Activated T-cell treated with anti-CD3 and anti-CD28 coated beads, Interleukin-2, amount 50 U/mL, for 1 hour (primary cell): Measurements from ENCODE around the gene FXR2.
A peak's percentile ranks its signal among the peaks of the same experiment; 100 is the strongest.
"Not testable (repeated sequence)": the region's sequence is repeated elsewhere in the genome, so short reads cannot be mapped to it uniquely, and the experiment has no call there.

ENCODE experiments used
- DNase-seq: peaks from one replicate; pipeline ENCODE4 v3.0.0-alpha.2; 2020

FXR2 gene

GRCh38 chr17:7627250-7628121 is 12.8 kb upstream of the FXR2 start, which contains the start of gene SAT2:
SAT2 (minus strand) TSS chr17:7627821; CDS start chr17:7627635, 186 bp downstream.
- DNase-seq, result peak; percentile 82

- no peak for DNase-seq
Measured at GRCh38 chr17:7626956-7627249, 12.2 kb upstream of the FXR2 start.

GRCh38 chr17:7626307-7626706 is 11.6 kb upstream of the FXR2 start:
- no peak for DNase-seq

GRCh38 chr17:7625749-7626148 is 11.1 kb upstream of the FXR2 start:
- not testable (repeated sequence) for DNase-seq

GRCh38 chr17:7623661-7624060 is 9.0 kb upstream of the FXR2 start:
- no peak for DNase-seq

- no peak for DNase-seq
Measured at GRCh38 chr17:7620835-7621234, 6.1 kb upstream of the FXR2 start.

- no peak for DNase-seq
Measured at GRCh38 chr17:7618608-7619007, 3.9 kb upstream of the FXR2 start.

GRCh38 chr17:7615265-7615747 is 609 bp upstream of the FXR2 start:
- no peak for DNase-seq

- DNase-seq, result no peak
Measured at GRCh38 chr17:7613769-7614424, 800 bp downstream of the FXR2 start.

GRCh38 chr17:7612294-7612640 is 2.4 kb downstream of the FXR2 start:
- no peak for DNase-seq

- DNase-seq, result no peak
Measured at GRCh38 chr17:7611635-7612293, 2.9 kb downstream of the FXR2 start.

- no peak for DNase-seq
Measured at GRCh38 chr17:7610641-7611040, 4.1 kb downstream of the FXR2 start.

- DNase-seq, result no peak
Measured at GRCh38 chr17:7606280-7606679, 8.4 kb downstream of the FXR2 start.

GRCh38 chr17:7597561-7597960 is 17.1 kb downstream of the FXR2 start:
- DNase-seq, result not testable (repeated sequence)

GRCh38 chr17:7593296-7593695 is 21.4 kb downstream of the FXR2 start:
- no peak for DNase-seq

- no peak for DNase-seq
Measured at GRCh38 chr17:7592422-7593021, 22.2 kb downstream of the FXR2 start.

- no peak for DNase-seq
Measured at GRCh38 chr17:7591596-7591995, 23.1 kb downstream of the FXR2 start.

GRCh38 chr17:7590743-7591142 is 24.0 kb downstream of the FXR2 start:
- DNase-seq, result no peak

GRCh38 chr17:7589891-7590691 is 24.6 kb downstream of the FXR2 start, which contains the start of gene SOX15:
SOX15 (minus strand) TSS chr17:7590094; CDS start chr17:7589676, 418 bp downstream.
- DNase-seq, result no peak

GRCh38 chr17:7589204-7589868 is 25.4 kb downstream of the FXR2 start:
- peak; percentile 78 for DNase-seq

GRCh38 chr17:7588553-7589203 is 26.0 kb downstream of the FXR2 start:
- DNase-seq, result no peak
